GM20431 (cell line): Measurements from ENCODE around the gene IRF2.
"Not testable (repeated sequence)": the region's sequence is repeated elsewhere in the genome, so short reads cannot be mapped to it uniquely, and the experiment has no call there.

Experiments
- in situ Hi-C: fragments of 300-500 bp; cut with MseI, MboI; formaldehyde crosslinking; loops from one replicate; pipeline ENCODE4 v1.15.0; 2020; ENCODE audit warnings: low sequenced_read_pairs; ENCODE audit not compliant: unreplicated experiment

Gene IRF2

GRCh38 chr4:184355111-184355604 lies 119.2 kb downstream of the IRF2 start:
- in situ Hi-C loops: no loop called here

GRCh38 chr4:184352891-184353290 lies 121.5 kb downstream of the IRF2 start:
- in situ Hi-C loops: no loop called here

- in situ Hi-C loops: no loop called here
Observed at GRCh38 chr4:184351560-184352451, 122.5 kb downstream of the IRF2 start.

GRCh38 chr4:184350964-184351363 lies 123.4 kb downstream of the IRF2 start:
- in situ Hi-C loops: no loop called here

- in situ Hi-C loops: no loop called here
Observed at GRCh38 chr4:184350213-184350817, 124.0 kb downstream of the IRF2 start.

- in situ Hi-C loops: no loop called here
Observed at GRCh38 chr4:184349283-184350039, 124.9 kb downstream of the IRF2 start.

GRCh38 chr4:184348311-184349233 lies 125.8 kb downstream of the IRF2 start:
- in situ Hi-C loops: no loop called here

GRCh38 chr4:184347251-184348239 lies 126.8 kb downstream of the IRF2 start:
- in situ Hi-C loops: no loop called here

GRCh38 chr4:184346682-184347081 lies 127.7 kb downstream of the IRF2 start:
- in situ Hi-C loops: no loop called here

GRCh38 chr4:184346273-184346672 lies 128.1 kb downstream of the IRF2 start:
- in situ Hi-C loops: not testable (repeated sequence)

- in situ Hi-C loops: no loop called here
Observed at GRCh38 chr4:184345573-184345922, 128.8 kb downstream of the IRF2 start.

GRCh38 chr4:184344899-184345572 lies 129.3 kb downstream of the IRF2 start:
- in situ Hi-C loops: no loop called here

- in situ Hi-C loops: no loop called here
Observed at GRCh38 chr4:184344435-184344834, 129.9 kb downstream of the IRF2 start.

- in situ Hi-C loops: no loop called here
Observed at GRCh38 chr4:184343502-184344177, 130.7 kb downstream of the IRF2 start.

- in situ Hi-C loops: not testable (repeated sequence)
Observed at GRCh38 chr4:184342857-184343237, 131.5 kb downstream of the IRF2 start.

- in situ Hi-C loops: no loop called here
Observed at GRCh38 chr4:184342167-184342856, 132.0 kb downstream of the IRF2 start.
